AG04450 (cell line): Measurements from ENCODE around the gene NACA2. TPM values are rescaled to one million over a fixed set of nuclear protein-coding genes. Genes with fewer than 3 reads are reported as not detected.

ENCODE experiments used
- CTCF ChIA-PET: fragments of 300-600, 350-600 bp; formaldehyde crosslinking; extraction: SDS; loops from one replicate; lab custom pipeline; 2022; ENCODE audit warnings: antibody characterized with exemption, inconsistent platforms; lab: Charles Lee
- POLR2A ChIA-PET: fragments of 350-600 bp; formaldehyde crosslinking; extraction: SDS; loops from one replicate; lab custom pipeline; 2021; ENCODE audit warnings: antibody characterized with exemption, inconsistent platforms; lab: Yijun Ruan, JAX
- DNase-seq: peaks from one replicate; pipeline ENCODE4 v3.0.0-alpha.2; 2011; ENCODE audit warnings: low read depth, low spot score
- H3K27ac ChIP-seq: one replicate; pipeline ENCODE4 v1.5.1; 2012; ENCODE audit warnings: low read depth, low read length, control low read depth
- H3K27me3 ChIP-seq: one replicate; pipeline ENCODE4 v1.6.0; 2012; ENCODE audit warnings: low read length; ENCODE audit not compliant: control insufficient read depth, insufficient read depth
- H3K4me3 ChIP-seq: 2 replicates; pipeline ENCODE4 v1.5.1; 2011; ENCODE audit warnings: mild to moderate bottlenecking, low read depth, low read length, control low read depth
- H3K9me3 ChIP-seq: 2 replicates; pipeline ENCODE4 v1.5.1; 2012; ENCODE audit warnings: low read length; ENCODE audit not compliant: control insufficient read depth, insufficient read depth
- polyA minus RNA-seq: library from RNA; depleted of rRNA, polyadenylated mRNA; stranded (reverse); fragments of >200 nt; gene quantifications from 2 replicates; pipeline ENCODE4 v1.2.3, GENCODE V29; 2011; rRNA and poly(A)+ RNA removed
- polyA plus RNA-seq: library from polyadenylated mRNA; depleted of rRNA; stranded (reverse); fragments of >200 nt; gene quantifications from 2 replicates; pipeline ENCODE4 v1.2.3, GENCODE V29; 2011; rRNA removed
- TF ChIP-seq, protein P1 (sequence below): IDR thresholded peaks from 2 replicates; pipeline ENCODE4 v1.5.1; 2011; ENCODE audit warnings: low read depth, low read length, control low read depth, inconsistent platforms

NACA2 gene
- polyA plus RNA-seq, result 0.25 and 0.56 TPM in 2 replicates
- polyA minus RNA-seq, result not detected in 2 replicates

DNA sequence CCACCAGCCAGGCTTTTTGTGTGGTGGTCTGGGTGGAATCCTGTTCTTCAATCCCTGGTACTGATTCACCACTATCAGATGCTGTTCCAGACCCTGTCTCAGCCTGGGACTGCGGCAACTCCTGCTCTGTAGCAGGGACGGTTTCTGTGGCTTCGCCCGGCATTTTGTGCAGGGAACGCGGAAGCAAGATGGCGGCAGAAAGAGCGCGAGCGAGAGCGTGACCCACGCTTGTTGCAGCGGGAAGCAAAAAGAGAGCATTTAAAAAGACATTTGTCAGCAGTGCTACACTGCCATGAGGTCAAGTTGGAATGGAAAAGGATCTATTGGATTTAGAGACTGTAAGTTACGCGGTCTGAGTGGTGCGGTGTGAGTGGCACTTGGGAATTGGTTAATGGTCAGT, at the start of gene NACA2:
NACA2 (minus strand) TSS at position 202 of the 400 bp plus-strand sequence; CDS start at position 163, 39 bp downstream.
- ChIA-PET CTCF (no interaction called here), POLR2A (no interaction called here)
- no peak within 1 kb of the TSS for H3K27ac ChIP-seq
- H3K9me3 ChIP-seq, result peaks cover 2% of the 10 kb centered on the region; the same call in 1 of the 2 replicates
- TF ChIP-seq, protein P1, sequence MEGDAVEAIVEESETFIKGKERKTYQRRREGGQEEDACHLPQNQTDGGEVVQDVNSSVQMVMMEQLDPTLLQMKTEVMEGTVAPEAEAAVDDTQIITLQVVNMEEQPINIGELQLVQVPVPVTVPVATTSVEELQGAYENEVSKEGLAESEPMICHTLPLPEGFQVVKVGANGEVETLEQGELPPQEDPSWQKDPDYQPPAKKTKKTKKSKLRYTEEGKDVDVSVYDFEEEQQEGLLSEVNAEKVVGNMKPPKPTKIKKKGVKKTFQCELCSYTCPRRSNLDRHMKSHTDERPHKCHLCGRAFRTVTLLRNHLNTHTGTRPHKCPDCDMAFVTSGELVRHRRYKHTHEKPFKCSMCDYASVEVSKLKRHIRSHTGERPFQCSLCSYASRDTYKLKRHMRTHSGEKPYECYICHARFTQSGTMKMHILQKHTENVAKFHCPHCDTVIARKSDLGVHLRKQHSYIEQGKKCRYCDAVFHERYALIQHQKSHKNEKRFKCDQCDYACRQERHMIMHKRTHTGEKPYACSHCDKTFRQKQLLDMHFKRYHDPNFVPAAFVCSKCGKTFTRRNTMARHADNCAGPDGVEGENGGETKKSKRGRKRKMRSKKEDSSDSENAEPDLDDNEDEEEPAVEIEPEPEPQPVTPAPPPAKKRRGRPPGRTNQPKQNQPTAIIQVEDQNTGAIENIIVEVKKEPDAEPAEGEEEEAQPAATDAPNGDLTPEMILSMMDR, result no peak
- DNase-seq, result no peak
- no peak within 1 kb of the TSS for H3K4me3 ChIP-seq
- H3K27me3 ChIP-seq, result peaks cover 20% of the 10 kb centered on the region

DNA sequence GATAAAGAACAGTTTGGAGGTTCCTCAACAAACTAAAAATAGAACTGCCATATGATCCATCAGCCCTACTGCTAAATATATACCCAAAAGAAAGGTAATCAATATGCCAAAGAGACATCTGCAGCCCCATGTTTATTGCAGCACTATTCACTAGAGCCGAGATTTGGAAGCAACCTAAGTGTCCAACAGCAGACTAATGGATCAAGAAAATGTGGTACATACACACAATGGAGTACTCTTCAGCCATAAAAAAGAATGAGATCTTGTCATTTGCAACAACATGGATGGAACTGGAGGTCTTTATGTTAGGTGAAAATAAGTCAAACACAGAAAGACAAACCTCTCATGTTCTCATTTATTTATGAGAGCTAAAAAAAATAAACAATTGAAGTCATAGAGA, 48.8 kb upstream of the NACA2 start:
- Histone ChIP-seq H3K9me3 (no peaks in the 10 kb centered on the region), H3K4me3 (no peak overlapping the region), H3K27ac (no peak overlapping the region), H3K27me3 (no peaks in the 10 kb centered on the region)
- CTCF ChIA-PET, result interaction anchor here (1.3 to 7.2 kb wide), 2 partner anchors 197 kb away, joined by 4 to 188 read pairs; no protein-coding TSS in a partner anchor
- TF ChIP-seq, protein P1, result no peak
- DNase-seq, result no peak
- POLR2A ChIA-PET, result no interaction called here

DNA sequence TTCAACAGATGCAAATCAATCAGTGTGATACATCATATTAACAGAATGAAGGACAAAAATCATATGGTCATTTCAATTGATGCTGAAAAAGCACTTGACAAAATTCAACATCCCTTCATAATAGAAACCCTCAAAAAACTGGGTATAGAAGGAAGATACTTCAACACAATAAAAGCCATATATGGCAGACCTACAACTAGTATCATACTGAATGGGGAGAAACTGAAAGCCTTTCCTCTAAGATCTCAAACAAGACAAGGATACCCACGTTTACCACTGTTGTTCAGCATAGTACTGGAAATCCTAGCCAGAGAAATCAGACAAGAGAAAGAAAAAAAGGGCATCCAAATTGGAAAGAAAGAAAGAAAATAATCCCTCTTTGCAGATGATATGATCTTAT, 47.1 kb upstream of the NACA2 start:
- TF ChIP-seq, protein P1, result no peak
- DNase-seq, result no peak
- ChIA-PET POLR2A (interaction anchor here (0.6 to 0.7 kb wide), 2 partner anchors 572 to 958 kb away, joined by 3 read pairs; no protein-coding TSS in a partner anchor), CTCF (interaction anchor here (0.5 to 7.2 kb wide), 4 partner anchors 18 to 201 kb away, joined by 3 to 188 read pairs (median 6); no protein-coding TSS in a partner anchor)
- no peaks in the 10 kb centered on the region for H3K27me3 ChIP-seq
- no peak overlapping the region for H3K4me3 ChIP-seq
- no peaks in the 10 kb centered on the region for H3K9me3 ChIP-seq
- H3K27ac ChIP-seq, result no peak overlapping the region

DNA sequence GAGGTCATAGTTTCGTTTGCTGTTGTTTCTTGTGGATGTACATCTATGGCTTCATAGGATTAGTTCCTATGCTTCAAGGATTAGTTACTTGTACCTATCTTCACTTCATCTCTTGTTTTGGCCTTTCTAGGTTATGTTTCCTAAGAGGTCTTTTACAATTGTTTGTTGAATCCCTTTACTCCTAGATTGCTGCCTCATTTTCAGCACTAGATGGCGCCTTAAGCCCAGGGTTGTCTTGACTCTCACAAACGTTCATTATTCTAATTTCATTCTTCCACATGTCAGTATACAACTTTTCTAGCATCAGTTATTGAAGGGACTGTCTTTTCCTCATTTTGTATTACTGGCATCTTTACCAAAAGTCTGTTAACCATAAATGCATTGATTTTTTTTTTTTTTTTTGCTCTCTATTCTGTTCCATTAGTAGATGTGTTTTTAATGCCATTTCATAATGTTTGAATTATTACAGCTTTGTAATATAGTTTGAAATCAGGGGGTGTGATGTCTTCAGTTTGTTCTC, 45.0 kb upstream of the NACA2 start:
- H3K4me3 ChIP-seq, result no peak overlapping the region
- ChIA-PET CTCF (interaction anchor here (0.6 to 7.2 kb wide), 28 partner anchors 10 to 781 kb away, joined by 3 to 188 read pairs (median 5); no protein-coding TSS in a partner anchor), POLR2A (interaction anchor here (0.9 kb wide), 1 partner anchor 227 kb away, joined by 4 read pairs; the partner anchor contains the start of gene BRIP1)
- DNase-seq, result peak; percentile 29
- H3K27me3 ChIP-seq, result no peaks in the 10 kb centered on the region
- TF ChIP-seq, protein P1, result peak; percentile 83
- no peak overlapping the region for H3K27ac ChIP-seq
- H3K9me3 ChIP-seq, result no peaks in the 10 kb centered on the region

DNA sequence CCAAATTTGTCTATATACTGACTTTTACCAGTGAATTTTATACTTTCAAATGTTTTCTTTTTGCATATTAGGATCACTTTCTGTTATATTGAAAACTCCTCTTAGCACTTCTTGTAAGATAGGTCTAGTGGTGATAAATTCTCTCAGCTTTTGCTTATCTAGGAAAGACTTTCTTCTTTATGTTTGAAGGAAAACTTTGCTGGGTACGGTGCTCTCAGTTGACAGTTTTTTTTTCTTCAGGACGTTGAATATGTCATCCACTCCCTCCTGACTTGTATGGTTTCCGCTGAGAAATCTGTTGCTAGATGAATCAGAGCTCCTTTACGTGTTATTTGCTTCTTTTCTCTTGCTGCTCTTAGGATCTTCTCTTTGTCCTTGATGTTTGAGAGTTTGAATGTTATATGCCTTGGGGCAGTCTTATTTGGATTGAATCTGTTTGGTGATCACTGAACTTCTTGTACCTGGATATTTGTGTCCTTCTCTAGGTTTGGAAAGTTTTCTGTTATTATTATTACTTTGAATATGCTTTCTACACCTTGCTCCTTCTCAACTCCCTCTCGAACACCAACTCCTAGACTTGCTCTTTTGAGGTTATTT, 44.0 kb upstream of the NACA2 start:
- Histone ChIP-seq H3K27ac (no peak overlapping the region), H3K4me3 (no peak overlapping the region), H3K9me3 (no peaks in the 10 kb centered on the region), H3K27me3 (no peaks in the 10 kb centered on the region)
- TF ChIP-seq, protein P1, result no peak
- DNase-seq, result no peak
- CTCF ChIA-PET, result interaction anchor here (0.5 to 7.2 kb wide), 20 partner anchors 10 to 227 kb away, joined by 3 to 188 read pairs (median 4); no protein-coding TSS in a partner anchor
- POLR2A ChIA-PET, result interaction anchor here (0.6 kb wide), 1 partner anchor 957 kb away, joined by 3 read pairs; the partner anchor contains the start of gene BCAS3
